ENCODE data around the gene PCP4L1. TPM values are rescaled to one million over a fixed set of nuclear protein-coding genes. Genes with fewer than 3 reads are reported as not detected.
A peak's percentile ranks its signal among the peaks of the same experiment; 100 is the strongest.
"Not testable (repeated sequence)": the region's sequence is repeated elsewhere in the genome, so short reads cannot be mapped to it uniquely, and the experiment has no call there.

PCP4L1 gene
- total RNA-seq, 2 donors from 2014 or later: 7.6 to 10.1 TPM

DNA sequence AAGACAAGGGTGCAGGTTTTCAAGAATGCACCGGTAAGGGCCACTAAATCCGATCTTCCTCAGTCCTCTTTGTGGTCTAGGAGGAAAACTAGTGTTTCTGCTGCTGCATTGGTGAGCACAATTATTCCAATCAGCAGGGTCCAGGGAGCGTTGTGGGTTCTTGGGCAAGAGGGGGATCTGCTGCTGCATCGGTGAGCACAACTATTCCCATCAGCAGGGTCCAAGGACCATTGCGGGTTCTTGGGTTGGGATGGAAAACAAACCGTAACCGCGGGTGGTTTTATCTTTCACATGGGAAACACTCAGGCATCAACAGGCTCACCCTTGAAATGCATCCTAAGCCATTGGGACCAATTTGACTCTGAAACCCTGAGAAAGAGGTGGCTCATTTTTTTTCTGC lies 7.0 kb upstream of the PCP4L1 start:
- Histone ChIP-seq H3K27me3 (replicated peaks; ENCODE audit: insufficient read depth) (no peaks in the 10 kb centered on the region), H3K4me3 (no peak overlapping the region), H3K4me1 (replicated peaks) (no peaks in the 10 kb centered on the region), H3K36me3 (no peaks in the 10 kb centered on the region), H3K27ac (no peak overlapping the region), H3K9me3 (no peaks in the 10 kb centered on the region)
- TF ChIP-seq POLR2AphosphoS5 (IDR thresholded peaks at IDR 0.05): no peak
- TF ChIP-seq, protein P1, sequence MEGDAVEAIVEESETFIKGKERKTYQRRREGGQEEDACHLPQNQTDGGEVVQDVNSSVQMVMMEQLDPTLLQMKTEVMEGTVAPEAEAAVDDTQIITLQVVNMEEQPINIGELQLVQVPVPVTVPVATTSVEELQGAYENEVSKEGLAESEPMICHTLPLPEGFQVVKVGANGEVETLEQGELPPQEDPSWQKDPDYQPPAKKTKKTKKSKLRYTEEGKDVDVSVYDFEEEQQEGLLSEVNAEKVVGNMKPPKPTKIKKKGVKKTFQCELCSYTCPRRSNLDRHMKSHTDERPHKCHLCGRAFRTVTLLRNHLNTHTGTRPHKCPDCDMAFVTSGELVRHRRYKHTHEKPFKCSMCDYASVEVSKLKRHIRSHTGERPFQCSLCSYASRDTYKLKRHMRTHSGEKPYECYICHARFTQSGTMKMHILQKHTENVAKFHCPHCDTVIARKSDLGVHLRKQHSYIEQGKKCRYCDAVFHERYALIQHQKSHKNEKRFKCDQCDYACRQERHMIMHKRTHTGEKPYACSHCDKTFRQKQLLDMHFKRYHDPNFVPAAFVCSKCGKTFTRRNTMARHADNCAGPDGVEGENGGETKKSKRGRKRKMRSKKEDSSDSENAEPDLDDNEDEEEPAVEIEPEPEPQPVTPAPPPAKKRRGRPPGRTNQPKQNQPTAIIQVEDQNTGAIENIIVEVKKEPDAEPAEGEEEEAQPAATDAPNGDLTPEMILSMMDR (IDR thresholded peaks at IDR 0.05): no peak
- intact Hi-C loops (cut with DNase I): no loop called here
- DNase-seq (ENCODE audit: low spot score): no peak
- 95% methylated on average over 8 of the region's 8 CpGs for WGBS

- WGBS: 84% methylated on average over 5 of the region's 5 CpGs
- H3K27ac ChIP-seq; intact Hi-C loops (cut with DNase I); H3K4me1 ChIP-seq (replicated peaks); DNase-seq (ENCODE audit: low spot score); H3K36me3 ChIP-seq; H3K4me3 ChIP-seq; H3K9me3 ChIP-seq; H3K27me3 ChIP-seq (replicated peaks; ENCODE audit: insufficient read depth): not testable (repeated sequence)
Observed at GRCh38 chr1:161255302-161255701, 3.2 kb upstream of the PCP4L1 start.

DNA sequence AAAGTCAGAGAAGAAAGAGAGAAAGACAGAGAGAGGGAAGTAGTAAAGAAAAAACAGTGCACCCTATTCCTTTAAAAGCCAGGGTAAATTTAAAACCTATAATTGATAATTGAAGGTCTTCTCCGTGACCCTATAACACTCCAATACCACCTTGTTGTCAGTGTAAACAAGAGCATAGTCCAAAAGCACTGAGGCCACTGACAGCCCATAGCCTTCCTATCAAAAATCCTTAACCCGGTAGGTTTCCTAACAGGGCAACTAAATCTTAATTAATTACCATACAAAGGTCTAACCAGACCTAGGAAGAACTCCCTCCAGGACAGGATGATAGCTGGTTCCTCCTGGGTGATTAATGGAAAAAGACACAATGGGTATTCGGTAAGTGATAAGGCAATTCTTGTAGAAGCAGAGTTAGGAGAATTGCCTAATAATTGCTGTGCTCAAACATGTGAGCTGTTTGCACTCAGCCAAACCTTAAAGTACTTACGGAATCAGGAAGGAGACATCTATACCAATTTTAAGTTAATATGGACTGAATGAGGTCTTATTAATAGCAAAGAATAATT lies 2.5 kb upstream of the PCP4L1 start:
- H3K27ac ChIP-seq; H3K9me3 ChIP-seq; H3K36me3 ChIP-seq; H3K27me3 ChIP-seq (replicated peaks; ENCODE audit: insufficient read depth); H3K4me1 ChIP-seq (replicated peaks); DNase-seq (ENCODE audit: low spot score); intact Hi-C loops (cut with DNase I); H3K4me3 ChIP-seq: not testable (repeated sequence)
- 61% methylated on average over 4 of the region's 4 CpGs for WGBS

DNA sequence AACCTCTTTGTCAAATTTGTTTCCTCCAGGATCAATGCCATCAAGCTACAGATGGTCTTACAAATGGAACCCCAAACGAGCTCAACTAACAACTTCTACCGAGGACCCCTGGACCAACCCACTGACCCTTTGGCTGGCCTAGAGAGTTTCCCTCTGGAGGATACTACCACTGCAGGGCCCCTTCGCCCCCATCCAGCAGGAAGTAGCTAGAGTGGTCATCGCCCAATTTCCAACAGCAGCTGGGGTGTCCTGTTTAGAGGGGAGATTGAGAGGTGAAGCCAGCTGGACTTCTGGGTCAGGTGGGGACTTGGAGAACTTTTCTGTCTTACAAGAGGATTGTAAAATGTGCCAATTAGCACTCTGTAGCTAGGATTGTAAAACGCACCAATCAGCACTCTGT lies 1.4 kb upstream of the PCP4L1 start:
- H3K4me3 ChIP-seq; H3K27ac ChIP-seq; H3K9me3 ChIP-seq; H3K36me3 ChIP-seq; intact Hi-C loops (cut with DNase I); DNase-seq (ENCODE audit: low spot score); H3K4me1 ChIP-seq (replicated peaks); H3K27me3 ChIP-seq (replicated peaks; ENCODE audit: insufficient read depth): not testable (repeated sequence)
- WGBS: 96% methylated on average over 5 of the region's 5 CpGs

GRCh38 chr1:161259345-161259702 lies 779 bp downstream of the PCP4L1 start:
- WGBS: 28% methylated on average over 6 of the region's 6 CpGs
- Histone ChIP-seq H3K9me3 (no peaks in the 10 kb centered on the region), H3K4me1 (replicated peaks) (no peaks in the 10 kb centered on the region), H3K36me3 (no peaks in the 10 kb centered on the region), H3K4me3 (peak overlapping the region in 1 of 2 donors; percentile 26), H3K27ac (no peak overlapping the region), H3K27me3 (replicated peaks; ENCODE audit: insufficient read depth) (no peaks in the 10 kb centered on the region)
- no peak for DNase-seq (ENCODE audit: low spot score)
- TF ChIP-seq, protein P1 (IDR thresholded peaks at IDR 0.05): no peak
- TF ChIP-seq POLR2A (IDR thresholded peaks at IDR 0.05) (no peak), POLR2AphosphoS5 (IDR thresholded peaks at IDR 0.05) (no peak)
- intact Hi-C loops (cut with DNase I): no loop called here

DNA sequence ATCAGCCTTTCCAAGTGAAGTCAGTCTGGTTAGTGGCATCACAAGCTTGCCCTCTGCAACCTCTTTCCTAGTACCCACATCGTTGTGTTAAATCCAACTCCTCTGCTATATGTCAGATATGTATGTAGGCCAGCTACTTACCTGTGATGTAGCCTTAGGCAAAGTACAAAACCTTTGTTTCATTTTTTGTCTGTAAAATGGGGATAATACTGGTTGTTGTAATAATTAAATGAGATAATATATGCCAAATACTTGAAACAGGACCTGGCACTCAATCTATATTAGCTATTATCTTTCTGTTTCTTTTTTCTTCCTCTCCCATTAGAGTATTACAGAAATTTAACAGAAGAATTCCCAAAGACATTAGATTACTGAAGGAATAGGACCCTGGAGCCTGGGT lies 1.2 kb downstream of the PCP4L1 start:
- WGBS: 72% methylated on average over 1 of the region's 1 CpG

More for the DNA sequence above, 1.2 kb downstream of the PCP4L1 start:
- no peaks in the 10 kb centered on the region for H3K27me3 ChIP-seq (replicated peaks; ENCODE audit: insufficient read depth)
- no peaks in the 10 kb centered on the region for H3K4me1 ChIP-seq (replicated peaks)
- intact Hi-C loops (cut with DNase I): no loop called here
- no peak for TF ChIP-seq POLR2AphosphoS5 (IDR thresholded peaks at IDR 0.05)
- TF ChIP-seq, protein P1 (IDR thresholded peaks at IDR 0.05): no peak
- no peak for TF ChIP-seq POLR2A (IDR thresholded peaks at IDR 0.05)
- no peak overlapping the region for H3K4me3 ChIP-seq
- no peak for DNase-seq (ENCODE audit: low spot score)
- H3K36me3 ChIP-seq: no peaks in the 10 kb centered on the region
- H3K9me3 ChIP-seq: no peaks in the 10 kb centered on the region
- H3K27ac ChIP-seq: no peak overlapping the region

All from prostate gland (tissue), 2 donors.